Measurements from ENCODE around the gene ICE1. TPM values are rescaled to one million over a fixed set of nuclear protein-coding genes. Genes with fewer than 3 reads are reported as not detected.
"Not testable (repeated sequence)": the region's sequence is repeated elsewhere in the genome, so short reads cannot be mapped to it uniquely, and the experiment has no call there.

ICE1 gene
- total RNA-seq, 1 donor from 2014 or later: 13.5 TPM

- no peaks in the 10 kb centered on the region for H3K36me3 ChIP-seq
- no peaks in the 10 kb centered on the region for H3K27me3 ChIP-seq
- no peaks in the 10 kb centered on the region for H3K4me1 ChIP-seq
- intact Hi-C loops (cut with DNase I): no loop called here
- no peak for DNase-seq (ENCODE audit: low spot score in 2 of 2)
- H3K27ac ChIP-seq: no peak overlapping the region
- H3K9me3 ChIP-seq: peaks cover 0 to 10% of the 10 kb centered on the region in 2 donors
- no peak for TF ChIP-seq CTCF (IDR thresholded peaks at IDR 0.05)
- H3K4me3 ChIP-seq: no peak overlapping the region
Observed at GRCh38 chr5:5508391-5508790, 85.9 kb downstream of the ICE1 start.

- H3K4me1 ChIP-seq: no peaks in the 10 kb centered on the region
- intact Hi-C loops (cut with DNase I): loop anchor here (10.0 kb wide), 1 partner anchor 183 kb away; no protein-coding TSS in a partner anchor
Observed at GRCh38 chr5:5511904-5512416, 89.5 kb downstream of the ICE1 start.

GRCh38 chr5:5512543-5512942 is 90.1 kb downstream of the ICE1 start:
- H3K4me3 ChIP-seq: no peak overlapping the region

More at GRCh38 chr5:5511904-5512416, 89.5 kb downstream of the ICE1 start:
- no peak overlapping the region for H3K4me3 ChIP-seq
- TF ChIP-seq CTCF (IDR thresholded peaks at IDR 0.05): no peak
- no peaks in the 10 kb centered on the region for H3K36me3 ChIP-seq
- H3K27ac ChIP-seq: no peak overlapping the region
- no peak for DNase-seq (ENCODE audit: low spot score in 2 of 2)
- H3K9me3 ChIP-seq: no peaks in the 10 kb centered on the region
- H3K27me3 ChIP-seq: no peaks in the 10 kb centered on the region

GRCh38 chr5:5520622-5521021 is 98.1 kb downstream of the ICE1 start:
- intact Hi-C loops (cut with DNase I); H3K9me3 ChIP-seq; H3K4me3 ChIP-seq; H3K36me3 ChIP-seq; H3K4me1 ChIP-seq; DNase-seq (ENCODE audit: low spot score in 2 of 2); H3K27me3 ChIP-seq; H3K27ac ChIP-seq: not testable (repeated sequence)

More at GRCh38 chr5:5512543-5512942, 90.1 kb downstream of the ICE1 start:
- no peaks in the 10 kb centered on the region for H3K4me1 ChIP-seq
- no peaks in the 10 kb centered on the region for H3K27me3 ChIP-seq
- no peaks in the 10 kb centered on the region for H3K36me3 ChIP-seq
- intact Hi-C loops (cut with DNase I): loop anchor here (10.0 kb wide), 1 partner anchor 182 kb away; no protein-coding TSS in a partner anchor
- DNase-seq (ENCODE audit: low spot score in 2 of 2): no peak
- TF ChIP-seq CTCF (IDR thresholded peaks at IDR 0.05): no peak
- H3K9me3 ChIP-seq: no peaks in the 10 kb centered on the region
- no peak overlapping the region for H3K27ac ChIP-seq

GRCh38 chr5:5521029-5521428 is 98.6 kb downstream of the ICE1 start:
- H3K36me3 ChIP-seq: no peaks in the 10 kb centered on the region
- no peak overlapping the region for H3K27ac ChIP-seq
- intact Hi-C loops (cut with DNase I): no loop called here
- DNase-seq (ENCODE audit: low spot score in 2 of 2): no peak
- no peaks in the 10 kb centered on the region for H3K4me1 ChIP-seq
- no peaks in the 10 kb centered on the region for H3K27me3 ChIP-seq
- no peak overlapping the region for H3K4me3 ChIP-seq
- TF ChIP-seq CTCF (IDR thresholded peaks at IDR 0.05): no peak
- H3K9me3 ChIP-seq: no peaks in the 10 kb centered on the region

- Histone ChIP-seq H3K4me1 (no peaks in the 10 kb centered on the region), H3K27ac (no peak overlapping the region), H3K9me3 (no peaks in the 10 kb centered on the region), H3K36me3 (no peaks in the 10 kb centered on the region), H3K27me3 (no peaks in the 10 kb centered on the region), H3K4me3 (no peak overlapping the region)
- no peak for TF ChIP-seq CTCF (IDR thresholded peaks at IDR 0.05)
- intact Hi-C loops (cut with DNase I): no loop called here
- DNase-seq (ENCODE audit: low spot score in 2 of 2): no peak
Observed at GRCh38 chr5:5521478-5521877, 99.0 kb downstream of the ICE1 start.
